ENCODE results near the gene TMEM123.
A peak's percentile ranks its signal among the peaks of the same experiment; 100 is the strongest.

Gene TMEM123

GRCh38 chr11:102470251-102470650 lies 17.7 kb upstream of the TMEM123 start:
- Histone ChIP-seq H3K9ac (ENCODE audit: low read depth, low read length) (no peak overlapping the region), H3K4me2 (ENCODE audit: low read length) (no peak overlapping the region), H3K36me3 (ENCODE audit: insufficient read depth, low read length) (no peaks in the 10 kb centered on the region), H3K27me3 (ENCODE audit: control insufficient read depth, insufficient read depth, low read length) (no peaks in the 10 kb centered on the region), H3K9me3 (replicated peaks; ENCODE audit: low read length) (no peaks in the 10 kb centered on the region), H3K4me3 (ENCODE audit: low read length) (no peak overlapping the region), H3K4me1 (ENCODE audit: control insufficient read depth, insufficient read depth, low read length) (peaks cover 17% of the 10 kb centered on the region)

GRCh38 chr11:102469196-102469821 lies 16.7 kb upstream of the TMEM123 start:
- Histone ChIP-seq H3K4me3 (ENCODE audit: low read length) (no peak overlapping the region), H3K27me3 (ENCODE audit: control insufficient read depth, insufficient read depth, low read length) (no peaks in the 10 kb centered on the region), H3K4me1 (ENCODE audit: control insufficient read depth, insufficient read depth, low read length) (peaks cover 17% of the 10 kb centered on the region), H3K4me2 (ENCODE audit: low read length) (peak overlapping the region; percentile 65), H3K36me3 (ENCODE audit: insufficient read depth, low read length) (no peaks in the 10 kb centered on the region), H3K9me3 (replicated peaks; ENCODE audit: low read length) (no peaks in the 10 kb centered on the region), H3K9ac (ENCODE audit: low read depth, low read length) (no peak overlapping the region)

- peaks cover 17% of the 10 kb centered on the region for H3K4me1 ChIP-seq (ENCODE audit: control insufficient read depth, insufficient read depth, low read length)
- peak overlapping the region; percentile 65 for H3K4me2 ChIP-seq (ENCODE audit: low read length)
- H3K4me3 ChIP-seq (ENCODE audit: low read length) = no peak overlapping the region
- H3K36me3 ChIP-seq (ENCODE audit: insufficient read depth, low read length) = no peaks in the 10 kb centered on the region
- H3K9ac ChIP-seq (ENCODE audit: low read depth, low read length) = no peak overlapping the region
- H3K9me3 ChIP-seq (replicated peaks; ENCODE audit: low read length) = no peaks in the 10 kb centered on the region
- no peaks in the 10 kb centered on the region for H3K27me3 ChIP-seq (ENCODE audit: control insufficient read depth, insufficient read depth, low read length)
These were observed 16.1 kb upstream of the TMEM123 start for GRCh38 chr11:102468616-102469195.

- H3K36me3 ChIP-seq (ENCODE audit: insufficient read depth, low read length) = no peaks in the 10 kb centered on the region
- H3K4me3 ChIP-seq (ENCODE audit: low read length) = no peak overlapping the region
- no peak overlapping the region for H3K9ac ChIP-seq (ENCODE audit: low read depth, low read length)
- no peak overlapping the region for H3K4me2 ChIP-seq (ENCODE audit: low read length)
- no peaks in the 10 kb centered on the region for H3K9me3 ChIP-seq (replicated peaks; ENCODE audit: low read length)
- no peaks in the 10 kb centered on the region for H3K27me3 ChIP-seq (ENCODE audit: control insufficient read depth, insufficient read depth, low read length)
- H3K4me1 ChIP-seq (ENCODE audit: control insufficient read depth, insufficient read depth, low read length) = peaks cover 17% of the 10 kb centered on the region
These were observed 15.5 kb upstream of the TMEM123 start for GRCh38 chr11:102467853-102468580.

GRCh38 chr11:102467080-102467708 lies 14.6 kb upstream of the TMEM123 start:
- H3K27me3 ChIP-seq (ENCODE audit: control insufficient read depth, insufficient read depth, low read length) = no peaks in the 10 kb centered on the region
- no peak overlapping the region for H3K9ac ChIP-seq (ENCODE audit: low read depth, low read length)
- no peaks in the 10 kb centered on the region for H3K36me3 ChIP-seq (ENCODE audit: insufficient read depth, low read length)
- H3K4me2 ChIP-seq (ENCODE audit: low read length) = no peak overlapping the region
- H3K4me3 ChIP-seq (ENCODE audit: low read length) = no peak overlapping the region
- peaks cover 17% of the 10 kb centered on the region for H3K4me1 ChIP-seq (ENCODE audit: control insufficient read depth, insufficient read depth, low read length)
- H3K9me3 ChIP-seq (replicated peaks; ENCODE audit: low read length) = no peaks in the 10 kb centered on the region

GRCh38 chr11:102465696-102466095 lies 13.1 kb upstream of the TMEM123 start:
- Histone ChIP-seq H3K4me3 (ENCODE audit: low read length) (no peak overlapping the region), H3K27me3 (ENCODE audit: control insufficient read depth, insufficient read depth, low read length) (no peaks in the 10 kb centered on the region), H3K4me2 (ENCODE audit: low read length) (no peak overlapping the region), H3K4me1 (ENCODE audit: control insufficient read depth, insufficient read depth, low read length) (peaks cover 17% of the 10 kb centered on the region), H3K9me3 (replicated peaks; ENCODE audit: low read length) (no peaks in the 10 kb centered on the region), H3K36me3 (ENCODE audit: insufficient read depth, low read length) (no peaks in the 10 kb centered on the region), H3K9ac (ENCODE audit: low read depth, low read length) (no peak overlapping the region)

GRCh38 chr11:102464859-102465500 lies 12.4 kb upstream of the TMEM123 start:
- Histone ChIP-seq H3K27me3 (ENCODE audit: control insufficient read depth, insufficient read depth, low read length) (no peaks in the 10 kb centered on the region), H3K9ac (ENCODE audit: low read depth, low read length) (no peak overlapping the region), H3K4me1 (ENCODE audit: control insufficient read depth, insufficient read depth, low read length) (peaks cover 17% of the 10 kb centered on the region), H3K4me3 (ENCODE audit: low read length) (no peak overlapping the region), H3K36me3 (ENCODE audit: insufficient read depth, low read length) (no peaks in the 10 kb centered on the region), H3K4me2 (ENCODE audit: low read length) (no peak overlapping the region), H3K9me3 (replicated peaks; ENCODE audit: low read length) (no peaks in the 10 kb centered on the region)

- no peaks in the 10 kb centered on the region for H3K27me3 ChIP-seq (ENCODE audit: control insufficient read depth, insufficient read depth, low read length)
- H3K4me3 ChIP-seq (ENCODE audit: low read length) = no peak overlapping the region
- H3K9ac ChIP-seq (ENCODE audit: low read depth, low read length) = no peak overlapping the region
- H3K9me3 ChIP-seq (replicated peaks; ENCODE audit: low read length) = no peaks in the 10 kb centered on the region
- H3K4me1 ChIP-seq (ENCODE audit: control insufficient read depth, insufficient read depth, low read length) = peaks cover 10% of the 10 kb centered on the region
- no peak overlapping the region for H3K4me2 ChIP-seq (ENCODE audit: low read length)
- no peaks in the 10 kb centered on the region for H3K36me3 ChIP-seq (ENCODE audit: insufficient read depth, low read length)
These were observed 11.5 kb upstream of the TMEM123 start for GRCh38 chr11:102464037-102464436.

GRCh38 chr11:102462610-102463009 lies 10.0 kb upstream of the TMEM123 start:
- Histone ChIP-seq H3K36me3 (ENCODE audit: insufficient read depth, low read length) (no peaks in the 10 kb centered on the region), H3K4me2 (ENCODE audit: low read length) (no peak overlapping the region), H3K4me3 (ENCODE audit: low read length) (no peak overlapping the region), H3K4me1 (ENCODE audit: control insufficient read depth, insufficient read depth, low read length) (no peaks in the 10 kb centered on the region), H3K9ac (ENCODE audit: low read depth, low read length) (no peak overlapping the region), H3K27me3 (ENCODE audit: control insufficient read depth, insufficient read depth, low read length) (no peaks in the 10 kb centered on the region), H3K9me3 (replicated peaks; ENCODE audit: low read length) (no peaks in the 10 kb centered on the region)

GRCh38 chr11:102459393-102459792 lies 6.8 kb upstream of the TMEM123 start:
- no peak overlapping the region for H3K9ac ChIP-seq (ENCODE audit: low read depth, low read length)
- H3K9me3 ChIP-seq (replicated peaks; ENCODE audit: low read length) = no peaks in the 10 kb centered on the region
- no peak overlapping the region for H3K4me3 ChIP-seq (ENCODE audit: low read length)
- peaks cover 12% of the 10 kb centered on the region for H3K4me1 ChIP-seq (ENCODE audit: control insufficient read depth, insufficient read depth, low read length)
- H3K4me2 ChIP-seq (ENCODE audit: low read length) = no peak overlapping the region
- no peaks in the 10 kb centered on the region for H3K36me3 ChIP-seq (ENCODE audit: insufficient read depth, low read length)
- H3K27me3 ChIP-seq (ENCODE audit: control insufficient read depth, insufficient read depth, low read length) = no peaks in the 10 kb centered on the region

GRCh38 chr11:102458548-102458947 lies 6.0 kb upstream of the TMEM123 start:
- H3K27me3 ChIP-seq (ENCODE audit: control insufficient read depth, insufficient read depth, low read length) = no peaks in the 10 kb centered on the region
- H3K36me3 ChIP-seq (ENCODE audit: insufficient read depth, low read length) = no peaks in the 10 kb centered on the region
- no peaks in the 10 kb centered on the region for H3K9me3 ChIP-seq (replicated peaks; ENCODE audit: low read length)
- H3K4me3 ChIP-seq (ENCODE audit: low read length) = no peak overlapping the region
- H3K9ac ChIP-seq (ENCODE audit: low read depth, low read length) = no peak overlapping the region
- H3K4me2 ChIP-seq (ENCODE audit: low read length) = no peak overlapping the region
- H3K4me1 ChIP-seq (ENCODE audit: control insufficient read depth, insufficient read depth, low read length) = peaks cover 14% of the 10 kb centered on the region

Measured in skeletal muscle satellite cell (primary cell).